Measurements from ENCODE around the gene IER5L. TPM values are rescaled to one million over a fixed set of nuclear protein-coding genes. Genes with fewer than 3 reads are reported as not detected.

Gene IER5L
- total and polyA plus RNA-seq, 2 of the 8 experiments (the other 6 are each of a cell fraction or from before 2014, with no cell fraction given): 0.65 to 1.0 TPM

DNA sequence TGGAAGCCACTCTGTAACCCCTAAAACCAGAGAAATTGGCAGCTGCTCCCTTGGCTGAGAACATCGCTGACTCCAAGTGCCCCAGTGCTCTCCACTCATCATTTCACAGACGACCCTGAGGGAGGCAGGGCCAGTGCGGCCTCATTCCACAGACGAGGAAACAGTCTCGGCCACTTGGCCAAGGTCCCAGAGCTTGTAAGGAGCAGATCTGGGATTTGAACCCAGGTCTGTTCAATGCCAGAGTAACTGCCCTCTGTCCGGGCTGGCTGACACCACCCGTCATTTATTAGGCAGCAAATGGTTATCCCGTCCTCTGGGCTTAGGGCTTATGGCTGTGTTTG is 19.9 kb upstream of the IER5L start:
- Histone ChIP-seq H3K4me1 (replicated peaks in 1 of 4; ENCODE audit: control insufficient read depth in 3 of 4, insufficient read depth in 4 of 4, low read length in 3 of 4) (peaks cover 0 to 6% (median 3%) of the 10 kb centered on the region in 4 experiments; a peak in 5 of 7 replicates), H3K23ac (ENCODE audit: insufficient read length) (no peak overlapping the region), H4K8ac (ENCODE audit: extremely low read depth, insufficient read depth, low read length) (no peak overlapping the region), H2AK5ac (ENCODE audit: low read depth, low read length) (no peak overlapping the region), H2BK5ac (ENCODE audit: low read depth, low read length) (0 out of 2 replicates have a peak overlapping the region, but pooled peaks have one; percentile 16), H4K20me1 (replicated peaks in 1 of 2; ENCODE audit: control insufficient read depth in 1 of 2, insufficient read depth in 2 of 2, low read length in 2 of 2) (no peaks in the 10 kb centered on the region), H3K36me3 (ENCODE audit: control insufficient read depth in 2 of 4, insufficient read depth in 4 of 4, low read length in 3 of 4) (no peaks in the 10 kb centered on the region), H3K18ac (ENCODE audit: extremely low read depth, low read length) (no peak overlapping the region), H3K14ac (ENCODE audit: insufficient read length) (no peak overlapping the region), H3K4me3 (ENCODE audit: extremely low read depth in 1 of 4, insufficient read depth in 2 of 4, low read depth in 3 of 4, low read length in 4 of 4) (no peak overlapping the region), H3K4me2 (ENCODE audit: insufficient read depth in 1 of 2, low read depth in 2 of 2, low read length in 2 of 2) (no peak overlapping the region), H2BK120ac (replicated peaks; ENCODE audit: low read depth, low read length) (no peak overlapping the region), H3K9me3 (ENCODE audit: insufficient read depth in 2 of 2, low read depth in 1 of 2, low read length in 1 of 2) (no peaks in the 10 kb centered on the region; a peak in 1 of 4 replicates), H2AFZ (ENCODE audit: low read length) (no peak overlapping the region), H3K79me1 (ENCODE audit: low read depth, low read length) (no peaks in the 10 kb centered on the region), H3K79me2 (ENCODE audit: control insufficient read depth in 1 of 2, insufficient read depth in 2 of 2, low read length in 2 of 2) (no peaks in the 10 kb centered on the region), H2BK12ac (ENCODE audit: low read depth, low read length) (no peak overlapping the region), H4K5ac (ENCODE audit: insufficient read length, low read depth, low read length) (no peak overlapping the region), H3K4ac (replicated peaks; ENCODE audit: insufficient read length, low read depth, low read length) (no peak overlapping the region), H3K23me2 (ENCODE audit: low read depth, low read length) (no peaks in the 10 kb centered on the region; the same call in 1 of the 2 replicates), H3K9ac (replicated peaks in 1 of 4; ENCODE audit: extremely low read depth in 1 of 4, low read depth in 3 of 4, low read length in 3 of 4) (no peak overlapping the region), H3K27ac (ENCODE audit: low read depth, low read length) (no peak overlapping the region), H2BK15ac (ENCODE audit: low read length) (no peak overlapping the region), H4K91ac (replicated peaks; ENCODE audit: insufficient read length, low read length) (no peak overlapping the region), H3K27me3 (replicated peaks in 1 of 4; ENCODE audit: control insufficient read depth in 3 of 4, extremely low read depth in 1 of 4, insufficient read depth in 3 of 4, low read length in 3 of 4) (peaks cover 0 to 19% (median 13%) of the 10 kb centered on the region in 4 experiments; a peak in 4 of 7 replicates), H3K56ac (replicated peaks; ENCODE audit: insufficient read length, low read depth, low read length) (no peak overlapping the region), H2BK20ac (ENCODE audit: low read length) (no peak overlapping the region)
- no peak for DNase-seq (ENCODE audit: low read depth in 1 of 2, low spot score in 2 of 2)
- ChIA-PET CTCF (ENCODE audit: partially characterized antibody) (interaction anchor here (0.8 to 2.1 kb wide), 8 partner anchors 14 to 66 kb away, joined by 3 to 12 read pairs (median 4); no protein-coding TSS in a partner anchor), POLR2A (ENCODE audit: partially characterized antibody) (interaction anchor here (0.6 to 2.1 kb wide), 4 partner anchors 11 to 117 kb away, joined by 3 to 9 read pairs (median 5); partner anchors contain the start of genes DOLPP1 and IER5L)
- 67% methylated on average over 8 of the region's 8 CpGs; no CpG with 5 or more reads in 1 of the 2 experiments for WGBS, 2 experiments (ENCODE audit: extremely low coverage in 1 of 2, insufficient coverage in 1 of 2, insufficient read length in 1 of 2, insufficient replicate concordance in 2 of 2, low coverage in 1 of 2, low lambda C conversion rate in 2 of 2, missing lambda C conversion rate in 1 of 2)
- FAIRE-seq: no peak
- no peak for TF ChIP-seq RXRA (IDR thresholded peaks at IDR 0.05; ENCODE audit: insufficient read depth, low read depth, low read length)
- no peak for TF ChIP-seq JUN (IDR thresholded peaks at IDR 0.05; ENCODE audit: low read depth, low read length)
- TF ChIP-seq NRF1 (IDR thresholded peaks at IDR 0.05; ENCODE audit: low read depth, low read length): no peak
- TF ChIP-seq CBX8 (IDR thresholded peaks at IDR 0.05; ENCODE audit: borderline replicate concordance, low read depth, low read length): no peak
- TF ChIP-seq EP300 (IDR thresholded peaks at IDR 0.05; ENCODE audit: borderline replicate concordance in 1 of 2, low read depth in 2 of 2, low read length in 2 of 2): no peak
- no peak for TF ChIP-seq SRF (IDR thresholded peaks at IDR 0.05; ENCODE audit: low read depth, low read length)
- TF ChIP-seq, protein P1, sequence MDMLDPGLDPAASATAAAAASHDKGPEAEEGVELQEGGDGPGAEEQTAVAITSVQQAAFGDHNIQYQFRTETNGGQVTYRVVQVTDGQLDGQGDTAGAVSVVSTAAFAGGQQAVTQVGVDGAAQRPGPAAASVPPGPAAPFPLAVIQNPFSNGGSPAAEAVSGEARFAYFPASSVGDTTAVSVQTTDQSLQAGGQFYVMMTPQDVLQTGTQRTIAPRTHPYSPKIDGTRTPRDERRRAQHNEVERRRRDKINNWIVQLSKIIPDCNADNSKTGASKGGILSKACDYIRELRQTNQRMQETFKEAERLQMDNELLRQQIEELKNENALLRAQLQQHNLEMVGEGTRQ (IDR thresholded peaks at IDR 0.05; ENCODE audit: low read length): no peak
- no peak for TF ChIP-seq HDAC6 (IDR thresholded peaks at IDR 0.05; ENCODE audit: low read depth, low read length)
- no peak for TF ChIP-seq KDM4A (IDR thresholded peaks at IDR 0.05; ENCODE audit: low read depth, low read length, severe bottlenecking)
- TF ChIP-seq BRCA1 (IDR thresholded peaks at IDR 0.05; ENCODE audit: low read depth, low read length): no peak
- TF ChIP-seq RAD21 (IDR thresholded peaks at IDR 0.05 in 1 of 2, conservative IDR thresholded peaks at IDR 0.05 in 1 of 2; ENCODE audit: low read depth in 2 of 2, low read length in 2 of 2): no peak
- TF ChIP-seq SP4 (IDR thresholded peaks at IDR 0.05; ENCODE audit: low read length): no peak
